COLO829 (cell line): Measurements from ENCODE around the gene ITPR2.
"Not testable (repeated sequence)": the region's sequence is repeated elsewhere in the genome, so short reads cannot be mapped to it uniquely, and the experiment has no call there.

ENCODE experiments used
- DNase-seq: peaks from one replicate; pipeline ENCODE4 v3.0.0; 2012; ENCODE audit warnings: low spot score

The ITPR2 gene

GRCh38 chr12:26339976-26340375 is 493.0 kb downstream of the ITPR2 start:
- DNase-seq, result no peak

GRCh38 chr12:26338586-26339572 is 494.1 kb downstream of the ITPR2 start:
- DNase-seq, result peak; percentile 92

GRCh38 chr12:26335651-26336050 is 497.3 kb downstream of the ITPR2 start:
- DNase-seq, result no peak

GRCh38 chr12:26334621-26335124 is 498.3 kb downstream of the ITPR2 start:
- no peak for DNase-seq

GRCh38 chr12:26331960-26332359 is 501.0 kb downstream of the ITPR2 start:
- no peak for DNase-seq

GRCh38 chr12:26331136-26331535 is 501.9 kb downstream of the ITPR2 start:
- no peak for DNase-seq

- DNase-seq, result no peak
These were observed 504.9 kb downstream of the ITPR2 start for GRCh38 chr12:26327975-26328644.

- DNase-seq, result no peak
These were observed 509.3 kb downstream of the ITPR2 start for GRCh38 chr12:26323673-26324072.

- peak; percentile 69 for DNase-seq
These were observed 513.5 kb downstream of the ITPR2 start for GRCh38 chr12:26319511-26319910.

GRCh38 chr12:26318661-26319068 is 514.3 kb downstream of the ITPR2 start:
- DNase-seq, result peak; percentile 74

GRCh38 chr12:26317942-26318575 is 514.9 kb downstream of the ITPR2 start:
- DNase-seq, result no peak

- not testable (repeated sequence) for DNase-seq
These were observed 518.9 kb downstream of the ITPR2 start for GRCh38 chr12:26314103-26314502.

- not testable (repeated sequence) for DNase-seq
These were observed 522.5 kb downstream of the ITPR2 start for GRCh38 chr12:26310489-26310888.

- DNase-seq, result no peak
These were observed 523.4 kb downstream of the ITPR2 start for GRCh38 chr12:26309634-26310033.

- no peak for DNase-seq
These were observed 528.7 kb downstream of the ITPR2 start for GRCh38 chr12:26304273-26304672.

GRCh38 chr12:26303418-26303817 is 529.6 kb downstream of the ITPR2 start:
- DNase-seq, result no peak

- DNase-seq, result no peak
These were observed 530.2 kb downstream of the ITPR2 start for GRCh38 chr12:26302776-26303175.

GRCh38 chr12:26299751-26300150 is 533.2 kb downstream of the ITPR2 start:
- no peak for DNase-seq

GRCh38 chr12:26298785-26299621 is 534.0 kb downstream of the ITPR2 start:
- DNase-seq, result peak; percentile 78

GRCh38 chr12:26297396-26298070 is 535.5 kb downstream of the ITPR2 start:
- DNase-seq, result peak; percentile 14

GRCh38 chr12:26295001-26295400 is 538.0 kb downstream of the ITPR2 start:
- DNase-seq, result no peak
